OCI-LY3 (cell line): ENCODE results near the gene PHF19.

Source experiments
- H2AFZ ChIP-seq: fragments of 200-600, 300-600 bp; shearing (Covaris generic); 2 replicates; pipeline ENCODE4 v1.6.0; 2014; ENCODE audit warnings: antibody characterized with exemption, low read depth, low read length
- H3K27ac ChIP-seq: fragments of 200-600, 300-600 bp; sonication (generic); 2 replicates; pipeline ENCODE4 v1.5.1; 2014; ENCODE audit warnings: mild to moderate bottlenecking, low read length, moderate library complexity, mixed read lengths
- H3K27me3 ChIP-seq: fragments of 200-600, 300-600 bp; sonication (generic); 2 replicates; pipeline ENCODE4 v1.6.1; 2014; ENCODE audit warnings: low read depth, low read length, mixed read lengths
- H3K36me3 ChIP-seq: fragments of 200-600, 300-600 bp; sonication (generic); replicated peaks from 2 replicates; pipeline ENCODE3; 2014; ENCODE audit warnings: low read depth, low read length, mixed read lengths
- H3K4me1 ChIP-seq: fragments of 300-600, 200-600 bp; sonication (generic); 2 replicates; pipeline ENCODE4 v1.6.1; 2014; ENCODE audit warnings: low read length, mixed read lengths
- H3K4me2 ChIP-seq: fragments of 200-600, 300-600 bp; sonication (generic); 2 replicates; pipeline ENCODE4 v1.6.1; 2014; ENCODE audit warnings: low read length, mixed read lengths
- H3K4me3 ChIP-seq: fragments of 300-600, 200-600 bp; sonication (generic); 2 replicates; pipeline ENCODE4 v1.5.1; 2014; ENCODE audit warnings: antibody characterized with exemption, mild to moderate bottlenecking, low read length, moderate library complexity
- H3K79me2 ChIP-seq: fragments of 300-600, 200-600 bp; shearing (Covaris generic); 2 replicates; pipeline ENCODE4 v1.6.1; 2014; ENCODE audit warnings: mild to moderate bottlenecking, low read length, mixed read lengths
- H3K9ac ChIP-seq: fragments of 300-600, 200-600 bp; shearing (Covaris generic); 2 replicates; pipeline ENCODE4 v1.6.0; 2014; ENCODE audit warnings: mild to moderate bottlenecking, low read length, moderate library complexity
- H3K9me3 ChIP-seq: fragments of 200-600, 300-600 bp; shearing (Covaris generic); 2 replicates; pipeline ENCODE4 v1.6.1; 2014; ENCODE audit warnings: low read length, mixed read lengths; ENCODE audit not compliant: insufficient read depth
- H4K20me1 ChIP-seq: fragments of 200-600, 300-600 bp; sonication (generic); 2 replicates; pipeline ENCODE4 v1.6.1; 2016; ENCODE audit warnings: low read length, mixed read lengths; ENCODE audit not compliant: insufficient read depth
- EZH2phosphoT487 ChIP-seq: fragments of 200-600 bp; shearing (Covaris generic); IDR thresholded peaks from 2 replicates; pipeline ENCODE4 v1.6.1; 2018; ENCODE audit warnings: antibody characterized with exemption, mixed run types, low read depth
- TF ChIP-seq, protein P1 (sequence below): fragments of 200-600, 300-600 bp; sonication (generic); IDR thresholded peaks from 2 replicates; pipeline ENCODE4 v1.5.1; 2014; ENCODE audit warnings: antibody characterized with exemption, low read length, low read depth

Gene PHF19

DNA sequence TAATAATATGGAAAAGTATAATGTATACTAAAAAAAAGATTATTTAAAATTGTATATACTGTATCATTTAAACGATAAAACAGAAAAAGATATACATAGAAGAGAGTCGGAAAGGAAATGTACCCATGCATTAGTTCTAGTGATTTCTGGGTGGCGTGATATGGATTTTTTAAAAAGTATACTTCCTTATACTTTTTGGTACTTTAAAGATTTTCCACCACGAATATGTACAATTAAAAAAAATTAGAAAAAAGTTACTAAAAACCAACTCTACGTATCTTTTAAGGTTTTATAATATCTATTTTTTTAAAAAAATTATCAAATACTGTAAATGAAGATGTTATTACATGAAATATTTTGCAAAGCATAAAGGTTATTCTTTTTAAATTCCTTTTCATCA is 12.3 kb downstream of the PHF19 start:
- TF ChIP-seq, protein P1, sequence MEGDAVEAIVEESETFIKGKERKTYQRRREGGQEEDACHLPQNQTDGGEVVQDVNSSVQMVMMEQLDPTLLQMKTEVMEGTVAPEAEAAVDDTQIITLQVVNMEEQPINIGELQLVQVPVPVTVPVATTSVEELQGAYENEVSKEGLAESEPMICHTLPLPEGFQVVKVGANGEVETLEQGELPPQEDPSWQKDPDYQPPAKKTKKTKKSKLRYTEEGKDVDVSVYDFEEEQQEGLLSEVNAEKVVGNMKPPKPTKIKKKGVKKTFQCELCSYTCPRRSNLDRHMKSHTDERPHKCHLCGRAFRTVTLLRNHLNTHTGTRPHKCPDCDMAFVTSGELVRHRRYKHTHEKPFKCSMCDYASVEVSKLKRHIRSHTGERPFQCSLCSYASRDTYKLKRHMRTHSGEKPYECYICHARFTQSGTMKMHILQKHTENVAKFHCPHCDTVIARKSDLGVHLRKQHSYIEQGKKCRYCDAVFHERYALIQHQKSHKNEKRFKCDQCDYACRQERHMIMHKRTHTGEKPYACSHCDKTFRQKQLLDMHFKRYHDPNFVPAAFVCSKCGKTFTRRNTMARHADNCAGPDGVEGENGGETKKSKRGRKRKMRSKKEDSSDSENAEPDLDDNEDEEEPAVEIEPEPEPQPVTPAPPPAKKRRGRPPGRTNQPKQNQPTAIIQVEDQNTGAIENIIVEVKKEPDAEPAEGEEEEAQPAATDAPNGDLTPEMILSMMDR = no peak
- TF ChIP-seq EZH2phosphoT487 = no peak
- H3K79me2 ChIP-seq = no peaks in the 10 kb centered on the region
- no peak overlapping the region for H2AFZ ChIP-seq
- H3K4me1 ChIP-seq = peaks cover 11% of the 10 kb centered on the region
- H3K9me3 ChIP-seq = no peaks in the 10 kb centered on the region
- H3K4me3 ChIP-seq = no peak overlapping the region
- no peak overlapping the region for H3K4me2 ChIP-seq
- H3K27me3 ChIP-seq = no peaks in the 10 kb centered on the region
- H4K20me1 ChIP-seq = no peaks in the 10 kb centered on the region
- no peak overlapping the region for H3K27ac ChIP-seq
- no peak overlapping the region for H3K9ac ChIP-seq
- peaks cover 73% of the 10 kb centered on the region for H3K36me3 ChIP-seq

DNA sequence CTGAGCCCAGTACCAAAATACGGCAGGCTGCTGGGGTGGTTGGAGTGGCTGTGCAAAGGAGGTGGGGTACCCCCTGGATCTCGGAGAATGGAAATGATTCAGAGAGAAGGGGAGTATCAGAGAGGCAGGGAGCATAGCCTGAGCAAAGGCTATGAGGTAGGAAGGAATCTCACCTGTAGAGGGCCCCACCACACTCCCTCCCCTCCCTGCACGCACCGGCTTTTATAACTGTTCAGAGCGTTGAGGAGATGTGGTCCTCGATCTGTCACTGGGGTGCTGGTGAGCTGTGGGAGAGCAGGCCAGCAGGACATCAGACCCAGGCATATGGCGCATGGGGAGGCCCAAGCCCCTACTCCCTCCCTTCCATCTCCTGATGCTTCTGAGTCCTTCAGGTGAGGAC is 13.2 kb downstream of the PHF19 start:
- Histone ChIP-seq H4K20me1 (no peaks in the 10 kb centered on the region), H3K27me3 (no peaks in the 10 kb centered on the region), H2AFZ (no peak overlapping the region), H3K4me2 (no peak overlapping the region), H3K4me1 (peaks cover 7% of the 10 kb centered on the region), H3K9ac (no peak overlapping the region), H3K27ac (no peak overlapping the region), H3K4me3 (no peak overlapping the region), H3K79me2 (no peaks in the 10 kb centered on the region), H3K9me3 (no peaks in the 10 kb centered on the region), H3K36me3 (peaks cover 72% of the 10 kb centered on the region)
- TF ChIP-seq, protein P1 = peak; percentile 9; the same call in 1 of the 2 replicates
- TF ChIP-seq EZH2phosphoT487 = no peak

DNA sequence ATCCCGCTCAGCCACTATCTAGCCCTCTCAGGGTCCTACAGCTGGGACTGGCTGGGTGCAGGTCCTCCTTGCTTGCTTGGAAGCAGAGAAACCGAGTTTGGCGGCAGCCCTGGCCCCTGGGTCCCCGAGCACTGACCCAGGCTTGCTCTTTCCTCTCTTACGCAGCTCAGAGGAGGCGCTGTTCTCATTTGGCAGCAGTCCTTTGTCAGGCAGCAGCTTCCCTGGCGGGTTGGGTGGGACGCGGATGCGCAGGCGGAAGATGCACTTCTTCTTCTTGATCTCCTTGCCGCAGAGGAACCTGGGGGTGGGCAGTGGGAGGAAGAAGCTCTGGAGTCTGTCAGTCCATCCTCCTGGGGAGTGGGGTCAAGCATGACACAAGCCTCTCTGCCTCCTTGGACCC is 14.5 kb downstream of the PHF19 start:
- Histone ChIP-seq H3K27ac (no peak overlapping the region), H3K27me3 (no peaks in the 10 kb centered on the region), H3K9ac (no peak overlapping the region), H3K9me3 (no peaks in the 10 kb centered on the region), H3K4me3 (no peak overlapping the region), H3K36me3 (peaks cover 75% of the 10 kb centered on the region), H3K4me1 (no peaks in the 10 kb centered on the region), H2AFZ (no peak overlapping the region), H3K4me2 (no peak overlapping the region), H4K20me1 (no peaks in the 10 kb centered on the region), H3K79me2 (no peaks in the 10 kb centered on the region)
- no peak for TF ChIP-seq EZH2phosphoT487
- TF ChIP-seq, protein P1 = no peak

DNA sequence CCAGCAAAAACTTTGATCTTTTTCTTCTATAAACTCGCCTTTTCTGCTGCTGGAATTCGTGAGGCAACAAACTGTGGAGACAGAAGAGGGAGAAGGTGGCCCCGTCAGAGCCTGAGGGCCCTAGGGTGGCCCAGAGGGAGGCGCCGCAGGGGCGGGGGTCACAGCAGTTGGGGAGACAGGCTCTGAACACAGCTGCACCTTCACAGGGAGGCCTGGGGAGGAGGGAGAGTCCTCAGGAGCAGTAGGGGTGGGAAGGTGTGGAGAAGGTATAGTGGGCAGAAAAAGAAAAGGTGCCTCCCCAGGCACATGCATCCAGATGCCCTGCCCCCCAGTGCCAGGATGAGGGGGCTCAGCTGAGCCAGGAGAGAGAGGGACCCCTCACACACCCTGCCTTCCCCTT is 15.1 kb downstream of the PHF19 start:
- no peak overlapping the region for H3K4me2 ChIP-seq
- H3K27ac ChIP-seq = no peak overlapping the region
- H2AFZ ChIP-seq = no peak overlapping the region
- no peak overlapping the region for H3K9ac ChIP-seq
- no peaks in the 10 kb centered on the region for H3K79me2 ChIP-seq
- no peak for TF ChIP-seq EZH2phosphoT487
- TF ChIP-seq, protein P1 = no peak
- peaks cover 75% of the 10 kb centered on the region for H3K36me3 ChIP-seq
- H3K4me1 ChIP-seq = no peaks in the 10 kb centered on the region
- no peak overlapping the region for H3K4me3 ChIP-seq
- no peaks in the 10 kb centered on the region for H3K9me3 ChIP-seq
- no peaks in the 10 kb centered on the region for H4K20me1 ChIP-seq
- H3K27me3 ChIP-seq = no peaks in the 10 kb centered on the region
